HEK293T (cell line): ENCODE measurements around the gene CC2D2A.
"Not testable (repeated sequence)": the region's sequence is repeated elsewhere in the genome, so short reads cannot be mapped to it uniquely, and the experiment has no call there.

Source experiments
- CTCF ChIA-PET: fragments of 350-600 bp; formaldehyde crosslinking; extraction: SDS; loops from one replicate; lab custom pipeline; 2021; ENCODE audit warnings: antibody characterized with exemption, inconsistent platforms; lab: Yijun Ruan, JAX
- POLR2A ChIA-PET: fragments of 350-600 bp; formaldehyde crosslinking; extraction: SDS; loops from one replicate; lab custom pipeline; 2020; ENCODE audit warnings: antibody characterized with exemption, inconsistent platforms; lab: Yijun Ruan, JAX
- DNase-seq: peaks from one replicate; pipeline ENCODE4 v3.0.0; 2012; ENCODE audit warnings: mixed read lengths; ENCODE audit errors: extremely low spot score
- ARNT ChIP-seq: fragments of 450-650 bp; IDR thresholded peaks from 2 replicates; pipeline ENCODE4 v1.6.1; 2017; ENCODE audit warnings: mild to moderate bottlenecking
- BHLHE40 ChIP-seq: fragments of 450-650 bp; IDR thresholded peaks from 2 replicates; pipeline ENCODE4 v1.6.1; 2016; ENCODE audit warnings: mild to moderate bottlenecking, moderate library complexity, borderline replicate concordance
- CTBP1 ChIP-seq: fragments of 450-650 bp; IDR thresholded peaks from 2 replicates; pipeline ENCODE4 v1.6.1; 2016; ENCODE audit warnings: borderline replicate concordance
- ELF4 ChIP-seq: fragments of 450-650 bp; IDR thresholded peaks from 2 replicates; pipeline ENCODE4 v1.6.1; 2017; ENCODE audit warnings: antibody characterized with exemption
- FOXA1 ChIP-seq: fragments of 450-650 bp; IDR thresholded peaks from 2 replicates; pipeline ENCODE4 v1.6.1; 2016; ENCODE audit warnings: mild to moderate bottlenecking
- FOXK2 ChIP-seq: fragments of 450-650 bp; IDR thresholded peaks from 2 replicates; pipeline ENCODE4 v1.6.1; 2016; ENCODE audit warnings: mild to moderate bottlenecking
- FOXM1 ChIP-seq: fragments of 450-650 bp; IDR thresholded peaks from 2 replicates; pipeline ENCODE4 v1.6.1; 2017; ENCODE audit warnings: mild to moderate bottlenecking, borderline replicate concordance
- HDGF ChIP-seq: fragments of 450-650 bp; IDR thresholded peaks from 2 replicates; pipeline ENCODE4 v1.6.1; 2017; ENCODE audit warnings: antibody characterized with exemption, borderline replicate concordance
- L3MBTL2 ChIP-seq: fragments of 450-650 bp; conservative IDR thresholded peaks from 2 replicates; pipeline ENCODE4 v1.6.1; 2016; ENCODE audit warnings: mild to moderate bottlenecking
- LEF1 ChIP-seq: fragments of 450-650 bp; IDR thresholded peaks from 2 replicates; pipeline ENCODE4 v1.6.1; 2017; ENCODE audit warnings: mild to moderate bottlenecking, borderline replicate concordance
- NFRKB ChIP-seq: fragments of 450-650 bp; IDR thresholded peaks from 2 replicates; pipeline ENCODE4 v1.6.1; 2016; ENCODE audit warnings: mild to moderate bottlenecking, moderate library complexity
- PKNOX1 ChIP-seq: fragments of 450-650 bp; IDR thresholded peaks from 2 replicates; pipeline ENCODE4 v1.6.1; 2016
- SP1 ChIP-seq: fragments of 450-650 bp; IDR thresholded peaks from 2 replicates; pipeline ENCODE4 v1.6.1; 2017
- SUZ12 ChIP-seq: fragments of 450-650 bp; IDR thresholded peaks from 2 replicates; pipeline ENCODE4 v1.6.1; 2016; ENCODE audit warnings: mild to moderate bottlenecking
- TARDBP ChIP-seq: fragments of 450-650 bp; IDR thresholded peaks from 2 replicates; pipeline ENCODE4 v1.6.1; 2016
- ZNF384 ChIP-seq: fragments of 450-650 bp; IDR thresholded peaks from 2 replicates; pipeline ENCODE4 v1.6.1; 2016

The CC2D2A gene

GRCh38 chr4:15516494-15516893 lies 46.8 kb downstream of the CC2D2A start:
- CTCF ChIA-PET, result no interaction called here
- TF ChIP-seq ELF4 (no peak), FOXM1 (no peak), L3MBTL2 (no peak), PKNOX1 (no peak), NFRKB (no peak), SUZ12 (no peak), FOXK2 (no peak), HDGF (no peak), TARDBP (no peak), ARNT (no peak)

GRCh38 chr4:15517681-15518080 lies 48.0 kb downstream of the CC2D2A start:
- DNase-seq, CTCF ChIA-PET, POLR2A ChIA-PET: not testable (repeated sequence)

More at GRCh38 chr4:15516494-15516893, 46.8 kb downstream of the CC2D2A start:
- no peak for DNase-seq
- POLR2A ChIA-PET, result no interaction called here

DNA sequence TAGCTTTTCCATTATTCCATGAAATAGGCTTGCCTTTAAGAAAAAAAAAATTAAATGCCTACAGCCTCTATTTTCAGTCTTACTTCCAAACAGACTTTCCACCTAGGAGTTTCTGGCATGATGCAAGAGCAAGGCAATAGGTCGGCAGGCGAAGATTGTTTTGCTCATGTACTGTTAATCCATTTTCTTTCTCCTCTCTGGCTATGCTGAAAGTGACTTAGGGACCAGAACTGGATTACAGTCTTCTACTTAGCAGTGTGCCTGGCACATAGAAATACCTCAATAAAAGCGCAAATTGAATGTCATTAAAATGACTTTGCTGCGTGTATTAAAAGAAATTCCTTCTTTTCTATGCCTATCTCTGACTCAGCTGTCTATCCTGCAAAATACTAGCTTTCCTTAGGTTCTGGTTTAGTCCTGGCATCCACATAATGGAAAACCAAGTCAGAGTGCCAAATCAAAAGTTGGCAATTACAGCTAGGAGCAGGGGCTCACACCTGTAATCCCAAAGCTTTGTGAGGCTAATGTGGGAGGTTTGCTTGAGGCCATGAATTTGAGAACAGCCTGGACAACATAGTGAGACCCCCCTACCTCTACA lies 51.9 kb downstream of the CC2D2A start:
- TF ChIP-seq ARNT (no peak), FOXM1 (no peak), SUZ12 (no peak), BHLHE40 (no peak), ZNF384 (no peak), NFRKB (no peak), TARDBP (no peak), ELF4 (no peak), LEF1 (no peak), SP1 (no peak), PKNOX1 (no peak), HDGF (no peak), FOXK2 (no peak), FOXA1 (no peak), CTBP1 (no peak), L3MBTL2 (no peak)
- ChIA-PET POLR2A (no interaction called here), CTCF (no interaction called here)
- DNase-seq, result no peak

DNA sequence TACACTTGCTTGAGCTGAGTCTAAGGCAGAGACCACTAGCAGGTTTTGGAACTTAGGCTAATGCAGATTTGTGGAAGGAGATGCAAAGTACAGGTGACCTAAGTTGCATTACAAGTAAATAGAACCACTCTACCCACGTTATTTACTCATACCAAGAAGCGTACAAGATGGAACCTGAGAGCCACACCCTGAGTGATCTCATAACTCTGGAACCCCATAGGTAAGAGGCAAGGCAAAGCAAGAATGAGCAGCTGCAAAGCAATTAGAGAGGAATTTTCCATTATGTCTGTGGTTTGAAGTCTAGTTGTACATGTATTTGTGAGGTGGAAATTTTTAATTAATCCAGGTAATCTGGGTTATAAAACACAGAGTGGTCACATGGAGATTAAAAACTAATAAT lies 55.4 kb downstream of the CC2D2A start:
- no peak for DNase-seq
- TF ChIP-seq ZNF384, result no peak
- TF ChIP-seq BHLHE40, result no peak
- TF ChIP-seq TARDBP, result no peak
- no peak for TF ChIP-seq CTBP1
- ChIA-PET POLR2A (no interaction called here), CTCF (no interaction called here)

DNA sequence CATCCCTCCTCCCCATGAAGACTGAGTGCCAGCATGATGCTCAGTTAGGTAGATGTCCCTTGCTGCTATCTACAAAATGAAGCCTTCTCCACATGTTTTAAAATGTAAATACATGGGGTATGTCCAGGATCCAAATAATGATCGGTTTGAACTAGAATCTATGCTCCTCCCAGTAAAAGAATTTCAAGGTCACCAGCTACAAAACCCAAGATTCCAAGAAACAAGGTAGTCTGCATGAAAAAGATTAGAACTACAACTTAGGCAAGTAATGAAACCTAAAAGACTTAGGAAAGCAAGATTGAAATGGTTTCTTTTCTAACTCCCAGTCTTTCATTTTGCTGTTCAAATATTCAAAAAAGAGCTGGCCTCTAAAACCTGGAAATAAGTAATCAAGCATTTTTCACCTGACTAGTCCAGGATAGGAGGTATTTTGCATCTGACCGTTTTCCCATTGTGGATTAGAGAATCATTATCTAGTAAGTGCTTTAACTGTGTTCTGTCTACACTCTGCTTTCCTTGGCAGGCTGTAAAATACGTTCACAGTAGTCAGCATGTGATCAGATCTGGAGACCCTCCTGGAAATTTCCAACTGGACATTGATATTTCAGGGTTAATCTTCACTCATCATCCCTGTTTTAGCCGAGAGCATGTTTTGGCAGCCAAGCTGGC lies 57.4 kb downstream of the CC2D2A start:
- DNase-seq, result no peak
- ChIA-PET POLR2A (no interaction called here), CTCF (no interaction called here)
- TF ChIP-seq FOXM1, result no peak
- no peak for TF ChIP-seq ARNT
- TF ChIP-seq L3MBTL2, result no peak
- TF ChIP-seq FOXK2, result no peak
- TF ChIP-seq ZNF384, result no peak
- no peak for TF ChIP-seq ELF4
- no peak for TF ChIP-seq HDGF
- TF ChIP-seq NFRKB, result no peak
- no peak for TF ChIP-seq LEF1
- no peak for TF ChIP-seq BHLHE40
- no peak for TF ChIP-seq FOXA1
- TF ChIP-seq SUZ12, result no peak
- no peak for TF ChIP-seq SP1
- TF ChIP-seq CTBP1, result no peak
- no peak for TF ChIP-seq PKNOX1
- TF ChIP-seq TARDBP, result no peak

DNA sequence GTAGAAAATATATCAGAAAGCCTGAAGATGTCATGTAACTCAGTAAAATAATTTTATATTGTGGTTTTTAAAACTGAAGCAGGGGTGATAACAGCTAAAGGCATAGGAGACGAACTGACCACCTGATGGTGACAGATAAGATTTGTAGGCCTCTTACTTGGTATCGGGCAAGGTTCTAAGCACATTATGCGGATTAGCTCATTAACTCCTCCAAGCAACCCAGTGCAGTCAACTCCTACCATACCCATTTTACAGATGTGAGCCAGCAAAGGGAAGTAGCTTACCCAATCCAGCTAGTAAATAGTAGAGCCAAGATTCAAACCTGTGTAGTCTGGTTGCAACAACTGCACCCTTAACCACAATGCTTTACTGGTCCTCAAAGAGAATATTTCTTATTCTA lies 62.1 kb downstream of the CC2D2A start:
- CTCF ChIA-PET, result no interaction called here
- no peak for TF ChIP-seq HDGF
- TF ChIP-seq BHLHE40, result no peak
- no peak for TF ChIP-seq ARNT
- POLR2A ChIA-PET, result no interaction called here
- DNase-seq, result no peak

DNA sequence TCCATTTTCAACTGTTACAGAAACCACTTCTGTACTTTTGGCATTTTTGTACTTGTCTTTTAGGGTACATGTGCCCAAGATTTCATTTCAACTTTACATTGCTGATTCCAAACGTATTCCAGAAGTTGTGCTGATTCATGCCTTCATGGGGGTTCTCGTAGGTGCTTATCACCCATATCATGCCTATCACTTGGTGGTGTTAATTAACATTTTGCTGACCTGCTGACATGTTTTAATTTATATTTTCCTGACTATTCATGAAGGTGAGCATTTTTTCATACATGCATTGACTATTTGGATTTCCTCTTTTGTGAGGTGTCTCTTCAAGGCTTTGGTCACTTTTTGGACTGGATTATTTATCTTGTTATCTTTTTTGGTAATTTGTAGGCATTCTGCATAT lies 64.1 kb downstream of the CC2D2A start:
- POLR2A ChIA-PET, result no interaction called here

More for the DNA sequence above, 64.1 kb downstream of the CC2D2A start:
- DNase-seq, result no peak
- CTCF ChIA-PET, result no interaction called here
- TF ChIP-seq BHLHE40 (no peak), FOXA1 (no peak), ELF4 (no peak), SUZ12 (no peak), TARDBP (no peak), LEF1 (no peak), ZNF384 (no peak), FOXK2 (no peak), FOXM1 (no peak)
